ENCODE data around the gene THSD4. TPM values are rescaled to one million over a fixed set of nuclear protein-coding genes. Genes with fewer than 3 reads are reported as not detected.

THSD4 gene
- total and polyA plus RNA-seq, 9 of the 15 experiments (the other 6 are each of a cell fraction or from before 2014, with no cell fraction given) = 0.04 TPM; not detected in 5

GRCh38 chr15:71449956-71450355 is 334.7 kb downstream of the THSD4 start:
- 3% methylated on average over 5 of the region's 5 CpGs for WGBS (ENCODE audit: insufficient coverage, low coverage, missing lambda C conversion rate)
- POLR2A ChIA-PET = no interaction called here
- CTCF ChIA-PET (ENCODE audit: low intra/inter-chr PET ratio) = no interaction called here
- in situ Hi-C loops (cut with MboI) (loop anchor here (10.0 kb wide), 2 partner anchors 335 to 1465 kb away; partner anchors contain the start of gene THSD4), intact Hi-C loops (cut with micrococcal nuclease) (loop anchor here (5.0 to 10.0 kb wide), 5 partner anchors 202 to 705 kb away; no protein-coding TSS in a partner anchor)
- H2AFZ ChIP-seq (ENCODE audit: low read depth, low read length) = no peak overlapping the region
- no peaks in the 10 kb centered on the region for H3K79me2 ChIP-seq (ENCODE audit: control insufficient read depth, insufficient read depth, low read length)
- no peak for FAIRE-seq
- H3K4me1 ChIP-seq (replicated peaks in 1 of 2; ENCODE audit: control insufficient read depth in 2 of 2, insufficient read depth in 2 of 2, low read length in 2 of 2) = no peaks in the 10 kb centered on the region
- no peaks in the 10 kb centered on the region for H3K36me3 ChIP-seq (ENCODE audit: control insufficient read depth, insufficient read depth, low read length)
- ATAC-seq = no peak
- no peaks in the 10 kb centered on the region for H3K9me1 ChIP-seq (ENCODE audit: control insufficient read depth, insufficient read depth, low read length)
- no peak overlapping the region for H3K27ac ChIP-seq (ENCODE audit: extremely low read depth, low read depth, low read length)
- no peak overlapping the region for H3K9ac ChIP-seq (ENCODE audit: insufficient read depth in 1 of 2, low read depth in 2 of 2, low read length in 2 of 2)
- H3K9me3 ChIP-seq (replicated peaks; ENCODE audit: control insufficient read depth, insufficient read depth, low read depth, low read length) = no peaks in the 10 kb centered on the region
- H3K4me3 ChIP-seq = no peak overlapping the region
- BruUV-seq (replicated peaks) = no TSS peak
- H3K4me2 ChIP-seq (ENCODE audit: insufficient read depth, low read length) = no peak overlapping the region
- DNase-seq (ENCODE audit: extremely low read depth in 1 of 4, low spot score in 3 of 4) = no peak
- H4K20me1 ChIP-seq (replicated peaks; ENCODE audit: control insufficient read depth, insufficient read depth, low read length) = no peaks in the 10 kb centered on the region
- H3K27me3 ChIP-seq (ENCODE audit: control insufficient read depth in 2 of 2, insufficient read depth in 2 of 2, low read length in 2 of 2) = no peaks in the 10 kb centered on the region; a peak in 1 of 5 replicates
- no peak for TF ChIP-seq ZBTB40 (IDR thresholded peaks at IDR 0.05)
- no peak for TF ChIP-seq ZBTB40 (CRISPR knock-in tag; IDR thresholded peaks at IDR 0.05)
- TF ChIP-seq ZNF644 (tag; IDR thresholded peaks at IDR 0.05; ENCODE audit: low read depth) = no peak
- TF ChIP-seq ATF2 (CRISPR knock-in tag; IDR thresholded peaks at IDR 0.05) = no peak
- no peak for TF ChIP-seq MECOM (CRISPR knock-in tag; IDR thresholded peaks at IDR 0.05)
- TF ChIP-seq SRSF7 (optimal IDR thresholded peaks at IDR 0.05; ENCODE audit: low read depth, low read length) = no peak
- TF ChIP-seq CHAMP1 (IDR thresholded peaks at IDR 0.05) = no peak
- no peak for TF ChIP-seq PYGO2 (tag; IDR thresholded peaks at IDR 0.05)
- TF ChIP-seq MCM5 (IDR thresholded peaks at IDR 0.05; ENCODE audit: low read depth) = no peak
- TF ChIP-seq CBFA2T3 (IDR thresholded peaks at IDR 0.05) = no peak
- no peak for TF ChIP-seq KLF10 (CRISPR knock-in tag; IDR thresholded peaks at IDR 0.05)
- no peak for TF ChIP-seq MCM2 (IDR thresholded peaks at IDR 0.05; ENCODE audit: low read depth)
